HEK293 (cell line): ENCODE measurements around the gene SLC40A1.

Experiments used
- CTCF ChIA-PET: fragments of 350-600 bp; formaldehyde crosslinking; extraction: SDS; loops from one replicate; lab custom pipeline; 2021; ENCODE audit warnings: antibody characterized with exemption; lab: Yijun Ruan, JAX
- POLR2A ChIA-PET: fragments of 300-600 bp; formaldehyde crosslinking; extraction: SDS; loops from one replicate; lab custom pipeline; 2020; ENCODE audit warnings: antibody characterized with exemption, inconsistent platforms; lab: Yijun Ruan, JAX
- H3K27ac ChIP-seq: fragments of 200-500 bp; sonication (Bioruptor generic); 2 replicates; pipeline ENCODE4 v1.5.1; 2014; ENCODE audit warnings: low read depth, low read length, control low read depth, inconsistent platforms; ENCODE audit errors: extremely low read depth
- H3K36me3 ChIP-seq, 2 experiments: fragments of 200-500 bp in 1 of 2; sonication (Bioruptor generic) in 1 of 2; 1 replicate in 1 of 2; 2 replicates in 1 of 2; pipeline ENCODE4 v1.5.1; 2014 to 2017; ENCODE audit warnings: inconsistent platforms in 2 of 2, low read length in 2 of 2; ENCODE audit not compliant: control insufficient read depth in 2 of 2, insufficient read depth in 1 of 2
- H3K4me1 ChIP-seq: fragments of 200-500 bp; sonication (Bioruptor generic); 2 replicates; pipeline ENCODE4 v1.5.1; 2014; ENCODE audit warnings: mild to moderate bottlenecking, low read length, inconsistent platforms; ENCODE audit not compliant: control insufficient read depth, insufficient read depth
- H3K4me3 ChIP-seq: 2 replicates; pipeline ENCODE4 v1.5.1; 2011; ENCODE audit warnings: low read depth, mild to moderate bottlenecking, control low read depth, low read length, moderate library complexity
- H3K9me3 ChIP-seq: fragments of 200-500 bp; sonication (Bioruptor generic); 2 replicates; pipeline ENCODE4 v1.5.1; 2014; ENCODE audit warnings: low read depth, low read length, inconsistent platforms; ENCODE audit not compliant: control insufficient read depth, insufficient read depth
- GFI1B ChIP-seq: fragments of 450-650 bp; formaldehyde crosslinking; IDR thresholded peaks from 2 replicates; pipeline ENCODE4 v1.5.1; 2016; ENCODE audit warnings: missing biosample characterization, missing genetic modification characterization
- ZBTB6 ChIP-seq: fragments of 450-650 bp; formaldehyde crosslinking; IDR thresholded peaks from 2 replicates; pipeline ENCODE4 v1.5.1; 2017; ENCODE audit warnings: missing biosample characterization, missing genetic modification characterization
- ZFP41 ChIP-seq: fragments of 450-650 bp; formaldehyde crosslinking; IDR thresholded peaks from 2 replicates; pipeline ENCODE4 v1.5.1; 2016; ENCODE audit warnings: missing biosample characterization, missing genetic modification characterization, borderline replicate concordance
- ZNF155 ChIP-seq: fragments of 450-650 bp; formaldehyde crosslinking; IDR thresholded peaks from 2 replicates; pipeline ENCODE4 v1.5.1; 2016; ENCODE audit warnings: missing biosample characterization, missing genetic modification characterization
- ZNF621 ChIP-seq: fragments of 450-650 bp; formaldehyde crosslinking; IDR thresholded peaks from 2 replicates; pipeline ENCODE4 v1.5.1; 2017; ENCODE audit warnings: missing biosample characterization, missing genetic modification characterization
- ZNF623 ChIP-seq: fragments of 450-650 bp; formaldehyde crosslinking; IDR thresholded peaks from 2 replicates; pipeline ENCODE4 v1.5.1; 2016; ENCODE audit warnings: missing biosample characterization, missing genetic modification characterization

Gene SLC40A1

GRCh38 chr2:189511210-189511959 lies 69.2 kb downstream of the SLC40A1 start:
- H3K9me3 ChIP-seq, result no peaks in the 10 kb centered on the region
- POLR2A ChIA-PET, result no interaction called here
- TF ChIP-seq ZNF621 (tag by site-specific recombination) (no peak), ZFP41 (tag by site-specific recombination) (no peak), ZNF623 (tag by site-specific recombination) (no peak), GFI1B (tag by site-specific recombination) (no peak), ZBTB6 (tag by site-specific recombination) (no peak), ZNF155 (tag by site-specific recombination) (no peak)
- TF ChIP-seq, all 188 proteins: peak for 0
- CTCF ChIA-PET, result interaction anchor here (0.7 kb wide), 1 partner anchor 22 kb away, joined by 3 read pairs; no protein-coding TSS in a partner anchor
- no peak overlapping the region for H3K27ac ChIP-seq
- no peaks in the 10 kb centered on the region for H3K4me1 ChIP-seq
- H3K4me3 ChIP-seq, result no peak overlapping the region
- H3K36me3 ChIP-seq, result no peaks in the 10 kb centered on the region
